ENCODE data around the gene FCN3.

Gene FCN3

GRCh38 chr1:27399251-27400025, 24.8 kb upstream of the FCN3 start:
- no peak overlapping the region for H3K27ac ChIP-seq (ENCODE audit: low read depth, low read length)
- H3K9me2 ChIP-seq (replicated peaks; ENCODE audit: control insufficient read depth, low read length): no peaks in the 10 kb centered on the region
- H3K4me3 ChIP-seq (ENCODE audit: low read length): no peak overlapping the region
- no peaks in the 10 kb centered on the region for H3K9me3 ChIP-seq (ENCODE audit: control insufficient read depth, insufficient read depth, low read length)
- no peaks in the 10 kb centered on the region for H3K36me3 ChIP-seq (ENCODE audit: control insufficient read depth, low read length)
- H3F3A ChIP-seq (ENCODE audit: control insufficient read depth, insufficient read depth): 0 out of 2 replicates have a peak, but pooled peaks cover 4% of the 10 kb centered on the region
- TF ChIP-seq EZH2phosphoT487 (IDR thresholded peaks at IDR 0.05; ENCODE audit: borderline replicate concordance, low read length) (no peak), CTCF (IDR thresholded peaks at IDR 0.05; ENCODE audit: low read depth, low read length, poor library complexity, severe bottlenecking) (no peak)
- no peaks in the 10 kb centered on the region for H3K27me3 ChIP-seq (ENCODE audit: control insufficient read depth, low read length)
- H4K20me1 ChIP-seq (ENCODE audit: control insufficient read depth, insufficient read depth, low read depth, low read length): no peaks in the 10 kb centered on the region
- H3K4me2 ChIP-seq (ENCODE audit: low read length): no peak overlapping the region
- H3K79me2 ChIP-seq (ENCODE audit: control insufficient read depth, low read length): no peaks in the 10 kb centered on the region
- H3K4me1 ChIP-seq (ENCODE audit: control insufficient read depth, low read length): peaks cover 21% of the 10 kb centered on the region

GRCh38 chr1:27398405-27399149, 24.0 kb upstream of the FCN3 start:
- Histone ChIP-seq H3K27me3 (ENCODE audit: control insufficient read depth, low read length) (no peaks in the 10 kb centered on the region), H3K27ac (ENCODE audit: low read depth, low read length) (no peak overlapping the region), H3K4me2 (ENCODE audit: low read length) (no peak overlapping the region), H3K9me2 (replicated peaks; ENCODE audit: control insufficient read depth, low read length) (no peaks in the 10 kb centered on the region), H3K36me3 (ENCODE audit: control insufficient read depth, low read length) (no peaks in the 10 kb centered on the region), H3K79me2 (ENCODE audit: control insufficient read depth, low read length) (no peaks in the 10 kb centered on the region), H3K9me3 (ENCODE audit: control insufficient read depth, insufficient read depth, low read length) (no peaks in the 10 kb centered on the region), H3K4me1 (ENCODE audit: control insufficient read depth, low read length) (peaks cover 12% of the 10 kb centered on the region), H4K20me1 (ENCODE audit: control insufficient read depth, insufficient read depth, low read depth, low read length) (no peaks in the 10 kb centered on the region), H3K4me3 (ENCODE audit: low read length) (no peak overlapping the region), H3F3A (ENCODE audit: control insufficient read depth, insufficient read depth) (0 out of 2 replicates have a peak, but pooled peaks cover 4% of the 10 kb centered on the region)
- TF ChIP-seq EZH2phosphoT487 (IDR thresholded peaks at IDR 0.05; ENCODE audit: borderline replicate concordance, low read length) (no peak), CTCF (IDR thresholded peaks at IDR 0.05; ENCODE audit: low read depth, low read length, poor library complexity, severe bottlenecking) (no peak)

GRCh38 chr1:27397749-27398148, 23.1 kb upstream of the FCN3 start:
- Histone ChIP-seq H3K27me3 (ENCODE audit: control insufficient read depth, low read length) (no peaks in the 10 kb centered on the region), H3K36me3 (ENCODE audit: control insufficient read depth, low read length) (no peaks in the 10 kb centered on the region), H3F3A (ENCODE audit: control insufficient read depth, insufficient read depth) (0 out of 2 replicates have a peak, but pooled peaks cover 3% of the 10 kb centered on the region), H3K27ac (ENCODE audit: low read depth, low read length) (no peak overlapping the region), H3K4me1 (ENCODE audit: control insufficient read depth, low read length) (peaks cover 7% of the 10 kb centered on the region), H3K9me3 (ENCODE audit: control insufficient read depth, insufficient read depth, low read length) (no peaks in the 10 kb centered on the region), H3K4me2 (ENCODE audit: low read length) (no peak overlapping the region), H3K79me2 (ENCODE audit: control insufficient read depth, low read length) (no peaks in the 10 kb centered on the region), H4K20me1 (ENCODE audit: control insufficient read depth, insufficient read depth, low read depth, low read length) (no peaks in the 10 kb centered on the region), H3K9me2 (replicated peaks; ENCODE audit: control insufficient read depth, low read length) (no peaks in the 10 kb centered on the region), H3K4me3 (ENCODE audit: low read length) (no peak overlapping the region)
- TF ChIP-seq CTCF (IDR thresholded peaks at IDR 0.05; ENCODE audit: low read depth, low read length, poor library complexity, severe bottlenecking) (no peak), EZH2phosphoT487 (IDR thresholded peaks at IDR 0.05; ENCODE audit: borderline replicate concordance, low read length) (no peak)

All from DOHH2 (cell line).